IMR-90 (cell line): ENCODE data around the gene IFI44.

Experiments used
- BHLHE40 ChIP-seq: fragments of 150-350 bp; IDR thresholded peaks from 2 replicates; pipeline ENCODE4 v1.6.1; 2016; ENCODE audit warnings: mild to moderate bottlenecking, low read depth, low read length
- CEBPB ChIP-seq: IDR thresholded peaks from 2 replicates; pipeline ENCODE4 v1.6.1; 2012; ENCODE audit warnings: low read depth, low read length, improper control_type of control experiment
- CHD1 ChIP-seq: IDR thresholded peaks from 2 replicates; pipeline ENCODE4 v1.6.1; 2012; ENCODE audit warnings: low read depth, low read length, improper control_type of control experiment
- FOS ChIP-seq: fragments of 150-350 bp; IDR thresholded peaks from 2 replicates; pipeline ENCODE4 v1.6.1; 2016; ENCODE audit warnings: low read depth, low read length
- MAFK ChIP-seq: IDR thresholded peaks from 2 replicates; pipeline ENCODE4 v1.6.1; 2012; ENCODE audit warnings: low read depth, low read length, improper control_type of control experiment
- MAZ ChIP-seq: IDR thresholded peaks from 2 replicates; pipeline ENCODE4 v1.6.1; 2012; ENCODE audit warnings: low read depth, mild to moderate bottlenecking, low read length, improper control_type of control experiment, moderate library complexity, borderline replicate concordance
- MXI1 ChIP-seq: IDR thresholded peaks from 2 replicates; pipeline ENCODE4 v1.6.1; 2012; ENCODE audit warnings: low read depth, mild to moderate bottlenecking, low read length, moderate library complexity, borderline replicate concordance
- POLR2A ChIP-seq: IDR thresholded peaks from 2 replicates; pipeline ENCODE4 v1.6.1; 2012; ENCODE audit warnings: mild to moderate bottlenecking, low read depth, low read length
- RAD21 ChIP-seq: IDR thresholded peaks from 2 replicates; pipeline ENCODE4 v1.6.1; 2012; ENCODE audit warnings: low read length, improper control_type of control experiment
- RCOR1 ChIP-seq: IDR thresholded peaks from 2 replicates; pipeline ENCODE4 v1.6.1; 2012; ENCODE audit warnings: mild to moderate bottlenecking, low read length, improper control_type of control experiment; ENCODE audit not compliant: insufficient replicate concordance
- RFX5 ChIP-seq: IDR thresholded peaks from 2 replicates; pipeline ENCODE4 v1.8.0; 2012; ENCODE audit warnings: low read depth, mild to moderate bottlenecking, low read length, moderate library complexity
- TF ChIP-seq, protein P1 (sequence below): conservative IDR thresholded peaks from 2 replicates; pipeline ENCODE4 v1.5.1; 2012; ENCODE audit warnings: mild to moderate bottlenecking, low read depth, low read length, improper control_type of control experiment
- TF ChIP-seq, protein P2 (sequence below): fragments of 150-350 bp; IDR thresholded peaks from 2 replicates; pipeline ENCODE4 v1.6.1; 2017; ENCODE audit warnings: mild to moderate bottlenecking, antibody characterized with exemption, low read length, low read depth

DNA sequence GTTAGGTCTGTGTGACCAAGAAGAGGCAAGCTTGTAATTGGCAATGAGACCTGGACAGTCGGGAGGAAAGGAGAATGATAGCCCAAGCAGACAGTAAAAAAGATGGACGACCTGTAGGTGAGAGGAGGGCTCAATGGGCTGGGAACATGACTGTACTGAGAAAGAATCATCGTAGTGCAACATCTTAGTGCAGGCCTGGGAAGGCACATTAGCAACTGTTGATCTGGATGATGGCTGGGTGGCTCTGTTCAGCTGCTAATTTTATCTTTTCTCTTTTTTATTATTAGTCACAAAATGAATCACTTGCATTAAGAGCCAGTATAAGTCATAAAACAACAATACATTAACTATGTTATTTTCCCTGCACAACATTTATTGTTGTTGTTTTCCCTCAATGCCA lies 32.9 kb downstream of the IFI44 start:
- TF ChIP-seq, protein P1, sequence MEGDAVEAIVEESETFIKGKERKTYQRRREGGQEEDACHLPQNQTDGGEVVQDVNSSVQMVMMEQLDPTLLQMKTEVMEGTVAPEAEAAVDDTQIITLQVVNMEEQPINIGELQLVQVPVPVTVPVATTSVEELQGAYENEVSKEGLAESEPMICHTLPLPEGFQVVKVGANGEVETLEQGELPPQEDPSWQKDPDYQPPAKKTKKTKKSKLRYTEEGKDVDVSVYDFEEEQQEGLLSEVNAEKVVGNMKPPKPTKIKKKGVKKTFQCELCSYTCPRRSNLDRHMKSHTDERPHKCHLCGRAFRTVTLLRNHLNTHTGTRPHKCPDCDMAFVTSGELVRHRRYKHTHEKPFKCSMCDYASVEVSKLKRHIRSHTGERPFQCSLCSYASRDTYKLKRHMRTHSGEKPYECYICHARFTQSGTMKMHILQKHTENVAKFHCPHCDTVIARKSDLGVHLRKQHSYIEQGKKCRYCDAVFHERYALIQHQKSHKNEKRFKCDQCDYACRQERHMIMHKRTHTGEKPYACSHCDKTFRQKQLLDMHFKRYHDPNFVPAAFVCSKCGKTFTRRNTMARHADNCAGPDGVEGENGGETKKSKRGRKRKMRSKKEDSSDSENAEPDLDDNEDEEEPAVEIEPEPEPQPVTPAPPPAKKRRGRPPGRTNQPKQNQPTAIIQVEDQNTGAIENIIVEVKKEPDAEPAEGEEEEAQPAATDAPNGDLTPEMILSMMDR: no peak
- TF ChIP-seq RAD21 (no peak), POLR2A (no peak), MXI1 (no peak), BHLHE40 (no peak), CHD1 (no peak), MAZ (no peak), RFX5 (no peak), FOS (no peak), CEBPB (no peak), RCOR1 (no peak), MAFK (no peak)
- TF ChIP-seq, protein P2, sequence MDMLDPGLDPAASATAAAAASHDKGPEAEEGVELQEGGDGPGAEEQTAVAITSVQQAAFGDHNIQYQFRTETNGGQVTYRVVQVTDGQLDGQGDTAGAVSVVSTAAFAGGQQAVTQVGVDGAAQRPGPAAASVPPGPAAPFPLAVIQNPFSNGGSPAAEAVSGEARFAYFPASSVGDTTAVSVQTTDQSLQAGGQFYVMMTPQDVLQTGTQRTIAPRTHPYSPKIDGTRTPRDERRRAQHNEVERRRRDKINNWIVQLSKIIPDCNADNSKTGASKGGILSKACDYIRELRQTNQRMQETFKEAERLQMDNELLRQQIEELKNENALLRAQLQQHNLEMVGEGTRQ: no peak
